GM12865 (cell line): ENCODE results near the gene PCDHA9.
"Not testable (repeated sequence)": the region's sequence is repeated elsewhere in the genome, so short reads cannot be mapped to it uniquely, and the experiment has no call there.

Experiments
- DNase-seq: peaks from one replicate; pipeline ENCODE4 v3.0.0; 2010; ENCODE audit warnings: low read depth
- H3K4me3 ChIP-seq: 2 replicates; pipeline ENCODE4 v1.5.1; 2011; ENCODE audit warnings: mild to moderate bottlenecking, low read depth, low read length, control low read depth
- CTCF ChIP-seq: IDR thresholded peaks from 2 replicates; pipeline ENCODE4 v1.5.1; 2011; ENCODE audit warnings: low read length, control low read depth, low read depth, inconsistent platforms; ENCODE audit not compliant: insufficient read depth; ENCODE audit errors: missing control alignments

Gene PCDHA9

GRCh38 chr5:140808889-140809291 lies 39.3 kb upstream of the PCDHA9 start:
- no peak for TF ChIP-seq CTCF
- H3K4me3 ChIP-seq: no peak overlapping the region
- DNase-seq: no peak

- no peak within 1 kb of the TSS for H3K4me3 ChIP-seq
- TF ChIP-seq CTCF: peak; percentile 37
- peak; percentile 10 for DNase-seq
Observed at GRCh38 chr5:140821375-140822280, 26.6 kb upstream of the PCDHA9 start, which contains the start of gene PCDHA5. Gene PCDHA5 (plus strand): TSS chr5:140821613.

- no peak for TF ChIP-seq CTCF
- no peak for DNase-seq
- no peak overlapping the region for H3K4me3 ChIP-seq
Observed at GRCh38 chr5:140822281-140822629, 25.9 kb upstream of the PCDHA9 start.

- not testable (repeated sequence) for DNase-seq, H3K4me3 ChIP-seq
Observed at GRCh38 chr5:140822969-140823368, 25.2 kb upstream of the PCDHA9 start.

GRCh38 chr5:140823475-140823874 lies 24.7 kb upstream of the PCDHA9 start:
- H3K4me3 ChIP-seq: no peak overlapping the region
- TF ChIP-seq CTCF: no peak
- no peak for DNase-seq

- H3K4me3 ChIP-seq: no peak within 1 kb of the TSS
- no peak for DNase-seq
- no peak for TF ChIP-seq CTCF
Observed at GRCh38 chr5:140827704-140828361, 20.3 kb upstream of the PCDHA9 start, which contains the start of gene PCDHA6. Gene PCDHA6 (plus strand): TSS chr5:140827960. CDS start chr5:140828092, 132 bp downstream.

GRCh38 chr5:140828362-140828737 lies 19.8 kb upstream of the PCDHA9 start:
- TF ChIP-seq CTCF: no peak
- no peak for DNase-seq
- H3K4me3 ChIP-seq: no peak overlapping the region

GRCh38 chr5:140829511-140830501 lies 18.4 kb upstream of the PCDHA9 start:
- H3K4me3 ChIP-seq, DNase-seq: not testable (repeated sequence)
